HG03066 (cell line): Measurements from ENCODE around the gene NFKBIE.

Experiments used
- ATAC-seq: cut with Tn5 transposase; IDR thresholded peaks from one replicate; pipeline ENCODE4 v1.9.1; 2021; ENCODE audit warnings: low read depth; ENCODE audit not compliant: unreplicated experiment

The NFKBIE gene

DNA sequence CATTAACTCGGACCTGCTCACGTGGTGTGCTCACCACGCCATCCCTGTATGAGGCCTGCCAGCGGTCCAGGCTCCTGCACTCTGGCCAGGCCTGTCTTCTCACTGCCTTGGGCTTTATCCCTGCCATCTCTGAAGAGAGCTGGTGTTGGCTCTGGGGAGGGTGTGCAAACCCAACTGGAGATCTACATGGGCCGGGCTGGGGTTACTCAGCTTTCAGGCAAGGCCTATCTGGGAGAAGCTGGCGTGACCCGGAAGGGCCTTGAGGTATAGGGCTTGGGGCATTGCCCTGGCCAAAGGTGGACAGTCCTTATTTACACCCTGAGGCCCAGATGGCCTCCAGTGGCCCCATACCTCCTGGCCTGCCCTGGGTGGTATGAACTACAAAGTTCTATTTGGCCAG, 36.9 kb downstream of the NFKBIE start:
- ATAC-seq = no peak

DNA sequence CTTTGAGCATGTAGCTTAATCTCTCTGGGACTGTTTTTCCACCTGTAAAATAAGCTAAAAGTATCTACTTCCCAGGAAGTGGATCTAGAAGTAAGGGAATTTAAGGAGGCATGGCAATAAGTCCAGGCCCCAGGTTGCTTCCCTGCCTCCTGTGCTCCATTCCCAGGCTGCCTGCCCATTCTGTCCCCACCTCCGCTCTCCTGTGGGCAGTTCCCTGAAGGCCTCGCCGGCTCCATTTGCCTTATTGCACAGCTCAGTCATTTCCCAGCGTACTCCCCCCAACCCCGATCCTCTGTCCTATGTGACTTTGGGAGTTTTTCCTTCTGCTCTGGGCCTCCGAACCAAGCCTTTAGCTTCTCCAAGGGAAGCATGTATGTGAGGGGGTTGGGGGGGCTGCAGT, 37.3 kb downstream of the NFKBIE start:
- ATAC-seq = no peak

DNA sequence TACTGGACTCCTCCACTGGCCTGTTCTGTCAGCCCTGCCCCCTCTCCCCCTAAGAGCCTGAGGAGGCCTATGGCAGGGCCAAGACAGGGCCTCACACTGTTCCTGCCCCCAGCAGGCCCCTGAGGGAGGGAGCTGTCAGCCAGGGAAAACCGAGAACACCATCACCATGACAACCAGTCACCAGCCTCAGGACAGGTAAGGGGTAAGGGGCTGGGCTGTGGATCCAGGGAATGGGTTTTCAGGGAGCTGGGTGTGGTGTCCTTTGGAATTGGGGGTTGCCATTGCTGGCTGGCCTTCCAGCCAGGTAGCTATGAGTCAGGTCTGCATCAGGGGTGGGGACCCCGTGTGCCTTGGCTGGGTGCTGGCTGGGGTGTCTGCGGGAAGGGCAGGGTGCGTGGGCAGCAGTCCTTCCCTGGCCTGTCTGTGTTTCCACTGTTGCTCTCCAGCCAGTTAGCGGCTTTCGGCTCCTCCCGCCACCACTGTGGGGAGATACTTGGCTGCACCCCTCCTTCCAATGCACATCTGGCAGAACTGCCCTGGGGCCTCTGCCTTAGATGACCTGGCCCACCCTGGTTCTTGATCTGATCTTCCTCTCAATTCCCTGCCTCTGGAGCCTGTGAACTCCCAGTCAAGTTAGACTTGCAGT, 38.1 kb downstream of the NFKBIE start:
- no peak for ATAC-seq

DNA sequence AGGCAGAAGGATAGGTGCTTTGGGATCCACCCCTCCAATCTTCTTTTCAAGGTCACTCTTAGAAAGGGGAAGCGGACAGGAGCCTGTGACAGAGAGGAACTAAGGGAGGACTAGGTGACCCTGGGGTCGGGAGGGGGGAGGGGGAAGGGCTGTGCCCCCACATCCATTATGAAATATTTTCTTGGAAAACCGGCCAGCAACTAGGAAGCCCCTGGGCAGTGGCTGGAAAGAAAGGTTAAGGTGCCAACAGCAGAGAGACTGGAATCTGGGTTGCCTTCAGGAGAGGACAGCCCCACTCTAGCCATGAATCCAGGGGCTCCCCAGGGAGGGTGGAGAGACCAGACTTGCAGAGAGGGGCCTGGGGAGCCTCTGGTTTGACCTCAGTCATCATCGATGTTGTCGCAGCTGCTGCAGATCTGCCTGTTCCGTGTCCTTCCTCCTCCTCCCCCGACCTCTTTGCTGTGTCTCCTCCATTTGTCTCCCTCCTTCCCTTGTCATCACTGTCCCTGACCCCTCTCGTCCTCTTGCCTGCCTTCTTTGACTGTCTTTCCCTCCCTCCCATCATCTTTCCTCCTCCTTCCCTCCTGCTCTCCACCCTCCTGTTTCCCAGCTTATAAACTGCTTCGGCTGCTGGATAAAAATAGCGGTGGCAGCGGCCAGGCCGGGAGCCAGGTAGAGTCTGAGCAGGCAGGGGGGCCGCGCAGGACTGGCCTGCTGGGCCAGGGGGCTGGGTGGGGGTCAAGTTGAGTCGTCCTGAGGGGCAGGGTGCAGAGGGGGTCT, 38.8 kb downstream of the NFKBIE start:
- ATAC-seq = no peak

DNA sequence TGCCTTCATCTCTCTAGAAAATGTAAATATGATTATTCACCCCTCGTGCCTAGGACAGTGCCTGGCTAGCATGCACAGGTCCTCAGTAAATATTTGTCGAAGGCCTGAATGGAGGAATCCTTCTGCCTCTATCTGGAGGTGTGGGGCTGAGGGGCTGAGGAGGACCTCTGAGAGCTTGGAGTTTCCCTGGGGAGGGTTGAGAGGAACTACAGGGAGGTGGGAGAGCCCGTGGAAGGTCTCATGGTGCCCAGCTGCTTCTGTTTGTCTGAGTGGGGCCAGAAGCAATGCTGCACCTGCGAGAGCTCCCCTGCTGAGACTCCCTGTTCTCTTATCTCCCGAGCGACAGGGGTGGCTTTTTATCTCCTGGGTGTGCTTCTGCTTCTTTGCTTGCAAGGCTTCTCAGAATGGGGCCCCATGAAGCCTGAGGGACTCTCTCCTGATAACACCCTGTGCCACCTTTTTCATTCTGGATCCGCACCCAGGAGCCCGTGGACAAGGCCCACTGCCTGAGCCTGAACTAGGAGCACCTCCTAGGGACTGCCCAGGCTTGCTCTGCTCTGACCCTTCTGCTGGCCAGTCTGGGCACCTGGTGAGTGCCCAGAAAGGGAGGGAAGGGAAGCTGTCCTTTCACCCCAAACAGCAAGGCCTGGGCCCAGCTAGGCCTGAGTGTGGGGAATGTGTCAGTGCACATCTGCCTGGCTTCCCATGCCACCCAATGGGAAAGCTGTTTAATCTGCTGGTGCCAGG, 39.6 kb downstream of the NFKBIE start:
- ATAC-seq = no peak

DNA sequence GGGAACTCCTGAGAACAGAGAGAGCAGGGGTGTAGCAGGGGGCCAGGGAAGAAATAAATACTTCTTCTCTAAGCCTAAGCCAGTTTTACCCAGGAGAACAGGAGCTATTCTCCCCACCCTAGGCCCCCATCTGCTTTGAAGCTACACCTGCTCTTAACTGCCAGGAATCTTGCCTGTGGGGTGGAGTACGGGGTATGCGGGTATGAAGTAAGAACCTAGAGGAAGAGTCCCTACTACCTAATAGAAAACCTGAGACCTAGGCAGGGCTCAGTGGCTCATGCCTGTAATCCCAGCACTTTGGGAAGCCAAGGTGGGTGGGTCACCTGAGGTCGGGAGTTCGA, 40.4 kb downstream of the NFKBIE start:
- no peak for ATAC-seq

DNA sequence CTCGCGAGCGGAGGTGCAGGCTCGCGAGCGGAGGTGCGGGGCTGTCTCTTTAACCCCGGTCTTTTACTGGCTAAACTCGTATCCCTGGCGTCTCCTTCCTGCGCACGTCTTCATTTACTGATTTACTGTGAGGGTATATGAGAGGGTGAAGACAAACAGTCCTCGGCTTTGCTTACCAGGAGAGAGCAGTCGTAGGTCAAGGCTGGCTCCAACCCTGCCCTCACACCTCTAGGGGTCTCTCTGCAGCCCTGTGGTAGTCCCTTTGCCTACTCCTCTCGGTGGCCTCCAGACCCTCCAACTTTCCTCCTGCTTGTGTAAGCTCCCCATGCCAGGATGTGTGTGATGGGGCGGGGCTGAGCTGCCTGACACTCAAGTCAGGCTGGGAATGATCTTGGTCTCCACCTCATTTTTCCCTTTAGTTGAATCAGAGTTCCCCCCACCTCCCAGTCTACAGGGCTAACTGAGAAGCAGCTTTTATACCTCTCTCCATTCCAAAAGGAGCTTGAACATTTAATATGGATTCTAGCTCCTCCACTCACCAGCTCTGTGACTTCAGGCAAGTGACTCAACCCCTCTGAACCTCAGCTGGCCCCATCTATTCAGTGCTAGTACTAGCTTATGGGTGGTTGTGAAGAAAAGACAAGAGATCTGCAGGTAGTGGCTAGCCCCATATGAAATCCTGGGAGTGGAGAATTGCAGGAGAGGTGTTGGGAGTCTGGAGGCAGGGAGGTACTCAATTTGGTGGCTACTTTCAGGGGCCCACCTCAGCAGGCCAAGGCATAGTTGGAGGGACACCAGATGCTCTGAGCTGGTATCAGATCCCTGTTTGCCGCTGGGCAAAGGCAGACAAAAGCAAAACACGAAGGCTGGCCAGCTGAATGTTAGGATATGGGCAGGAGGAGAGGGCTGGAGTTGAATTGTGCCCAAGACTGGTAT, 41.1 kb downstream of the NFKBIE start:
- peak; percentile 8 for ATAC-seq

DNA sequence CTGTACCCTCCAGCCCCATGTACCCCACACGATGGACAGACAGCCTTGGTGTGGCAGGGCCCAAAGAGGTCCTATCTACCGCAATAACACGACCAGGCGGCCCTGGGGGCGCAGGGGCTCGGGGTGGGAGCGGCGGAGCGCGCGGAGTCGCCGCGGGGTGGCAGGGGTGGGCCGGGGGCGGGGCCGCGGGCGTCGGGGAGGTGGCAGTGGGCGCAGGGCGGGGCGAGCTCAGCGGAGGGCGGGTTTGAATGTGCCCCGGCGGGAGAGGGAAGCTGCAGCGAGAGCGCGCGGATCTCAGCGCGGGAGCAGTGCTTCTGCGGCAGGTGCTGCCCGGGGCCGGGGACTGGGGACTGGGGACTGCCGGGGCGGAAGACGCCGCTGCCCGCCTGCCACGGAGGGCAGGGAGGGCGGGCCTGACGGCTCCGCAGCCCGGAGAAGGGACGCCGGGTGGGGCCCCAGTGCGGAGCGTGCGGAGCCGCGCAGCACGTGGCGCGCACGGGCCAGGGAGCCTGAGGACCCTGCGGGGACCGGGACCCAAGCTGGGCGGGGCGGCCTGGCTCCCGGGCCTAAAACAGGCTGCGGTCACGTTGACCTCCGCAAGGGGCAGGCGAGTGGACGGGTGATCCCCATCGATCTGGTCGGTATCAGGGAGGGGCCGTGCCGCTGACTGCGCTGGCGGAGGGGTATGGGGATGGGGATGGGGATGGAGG, 41.9 kb downstream of the NFKBIE start, which contains the start of gene SLC29A1:
SLC29A1 (plus strand) TSS at position 277 of the 710 bp plus-strand sequence. CDS start 3,719 bp downstream, outside the sequence.
- peak; percentile 33 for ATAC-seq

DNA sequence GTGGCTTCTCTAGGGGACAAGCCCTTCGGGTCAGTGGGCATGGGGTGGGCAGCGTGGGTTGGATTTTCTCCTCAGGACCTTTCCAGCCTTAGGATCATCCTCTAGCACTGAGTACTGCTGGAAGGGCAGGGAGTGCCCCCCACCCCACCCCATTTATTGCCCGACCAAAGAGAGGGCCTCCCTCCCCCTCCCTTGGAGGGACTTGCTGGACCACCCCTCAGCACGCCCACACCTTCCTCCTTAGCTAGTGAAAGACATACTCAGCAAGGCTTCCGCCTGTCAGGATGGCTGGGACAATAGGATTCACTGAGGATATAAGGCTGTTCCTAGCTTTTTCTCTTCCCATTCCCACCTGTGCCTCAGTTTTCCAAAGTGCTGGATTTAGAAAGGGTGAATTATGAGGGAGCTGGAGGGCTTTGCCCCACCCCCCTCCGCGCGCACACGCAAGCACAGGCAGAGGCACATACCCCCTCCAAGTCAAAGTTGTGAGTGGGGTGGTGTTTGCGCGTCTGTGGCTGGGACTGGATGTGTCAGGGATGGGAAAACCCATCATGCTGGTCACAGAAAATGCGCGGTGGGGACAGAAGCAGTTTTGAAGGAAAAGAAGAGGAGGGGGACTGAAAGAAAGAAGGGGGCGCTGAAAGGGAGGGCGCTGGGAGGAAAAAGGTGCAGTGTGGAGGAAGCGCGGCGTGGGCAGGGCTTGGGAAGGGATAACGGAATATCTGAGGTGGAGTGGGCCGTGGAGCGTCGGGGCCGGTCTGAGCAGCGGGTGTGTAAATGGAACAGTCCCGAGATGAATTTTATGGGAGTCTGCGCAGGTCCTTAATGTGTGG, 42.6 kb downstream of the NFKBIE start:
- ATAC-seq = peak; percentile 2

DNA sequence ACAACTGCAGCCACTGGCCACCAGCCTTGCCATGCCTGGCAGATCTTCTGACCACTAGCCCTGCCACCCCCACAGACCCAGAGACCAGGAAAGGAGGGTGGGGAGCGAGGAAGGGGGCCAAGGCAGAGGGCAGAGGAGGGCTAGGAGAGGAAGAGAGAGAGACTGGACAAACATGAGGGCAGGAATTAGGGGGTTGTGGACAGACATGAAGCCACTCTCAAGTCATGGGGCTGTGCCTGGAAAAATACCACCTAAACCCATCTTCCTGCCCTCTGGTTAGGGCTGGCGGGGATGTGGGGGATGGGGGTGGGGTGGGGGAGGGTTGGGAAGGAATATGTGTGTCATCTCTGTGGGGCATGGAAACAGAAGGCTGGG, 43.4 kb downstream of the NFKBIE start:
- ATAC-seq = no peak

DNA sequence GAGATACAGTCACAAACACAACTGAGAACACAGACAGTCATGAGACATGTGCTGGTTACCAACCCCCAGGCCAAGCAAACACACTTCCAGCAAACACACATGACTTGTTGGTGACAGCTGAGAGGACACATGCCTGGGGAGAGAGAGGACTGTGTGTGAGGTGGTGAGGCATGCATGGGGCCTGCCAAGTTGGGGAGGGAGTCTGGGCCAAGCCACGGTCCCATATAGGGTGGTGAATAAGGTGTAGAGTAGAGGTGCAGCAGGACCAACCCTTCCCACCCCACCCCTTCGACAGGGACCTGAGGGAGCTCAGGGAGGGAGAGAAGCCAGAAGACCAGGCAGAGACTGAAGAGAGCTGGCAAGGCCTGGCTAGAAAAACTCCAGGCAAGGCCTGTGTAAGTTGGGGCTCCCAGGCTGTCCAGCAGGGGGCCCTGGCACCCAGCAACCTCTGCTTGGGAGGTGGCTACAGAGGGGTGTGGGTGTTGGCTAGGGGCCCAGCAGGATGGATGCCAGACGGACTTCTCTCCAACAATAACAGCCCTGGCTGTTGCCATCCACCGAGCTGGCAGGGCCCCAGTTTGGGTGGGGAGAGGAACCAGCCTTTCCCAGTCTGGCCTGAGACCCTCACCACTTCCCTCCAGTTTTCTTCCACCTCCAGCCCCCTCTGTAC, 43.9 kb downstream of the NFKBIE start:
- ATAC-seq = no peak

DNA sequence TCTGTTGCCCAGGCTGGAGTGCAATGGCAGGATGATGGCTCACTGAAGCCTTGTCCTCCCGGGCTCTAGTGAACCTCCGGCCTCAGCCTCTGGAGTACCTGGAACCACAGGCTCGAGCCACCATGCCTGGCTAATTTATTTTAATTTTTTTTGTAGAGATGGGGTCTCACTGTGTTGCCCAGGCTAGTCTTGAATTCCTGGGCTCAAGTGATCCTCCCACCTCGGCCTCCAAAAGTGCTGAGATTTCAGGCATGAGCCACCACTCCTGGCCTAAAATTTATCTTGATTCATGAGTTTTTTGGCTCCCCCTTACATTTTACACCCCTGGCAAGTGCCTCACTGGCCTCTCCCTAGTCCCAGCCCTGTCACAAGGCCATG, 44.4 kb downstream of the NFKBIE start:
- ATAC-seq = no peak

DNA sequence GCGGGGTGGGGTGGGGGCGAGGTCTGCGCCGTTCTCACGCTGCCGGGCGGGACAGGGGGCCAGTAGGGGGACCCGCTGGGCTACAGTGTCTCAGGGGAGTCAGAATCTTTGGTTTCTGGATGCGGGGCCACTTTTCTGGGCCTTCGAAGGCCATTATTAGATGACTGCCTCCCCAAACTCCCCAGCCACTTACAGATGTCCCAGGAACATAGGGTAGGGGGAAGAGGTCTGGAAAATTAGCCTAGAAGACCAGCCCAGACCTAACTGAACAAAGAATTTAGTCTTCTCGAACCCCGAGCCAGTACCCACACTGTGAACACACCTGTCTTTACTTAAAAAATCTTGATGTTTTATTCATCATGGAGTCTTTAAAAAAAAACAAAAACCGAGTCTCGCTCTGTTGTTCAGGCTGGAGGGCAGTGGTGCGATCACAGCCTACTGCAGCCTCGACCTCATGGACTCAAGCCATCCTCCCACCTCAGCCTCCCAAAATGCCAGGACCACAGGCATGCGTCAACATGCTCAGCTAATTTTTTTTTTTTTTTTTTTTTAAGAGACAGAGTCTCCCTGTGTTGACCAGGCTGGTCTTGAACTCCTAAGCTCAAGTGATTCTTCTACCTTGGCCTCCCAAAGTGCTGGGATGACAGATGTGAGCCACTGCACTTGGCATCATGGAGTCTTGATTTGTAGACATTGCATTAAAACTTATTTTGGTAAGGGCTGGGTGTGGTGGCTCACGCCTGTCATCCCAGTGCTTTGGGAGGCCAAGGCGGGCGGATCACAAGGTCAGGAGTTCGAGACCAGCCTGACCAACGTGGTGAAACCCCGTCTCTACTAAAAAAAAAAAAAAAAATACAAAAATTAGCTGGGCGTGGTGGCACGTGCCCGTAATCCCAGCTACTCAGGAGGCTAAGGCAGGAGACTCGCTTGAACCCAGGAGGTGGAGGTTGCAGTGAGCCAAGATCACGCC, 45.3 kb downstream of the NFKBIE start:
- no peak for ATAC-seq

DNA sequence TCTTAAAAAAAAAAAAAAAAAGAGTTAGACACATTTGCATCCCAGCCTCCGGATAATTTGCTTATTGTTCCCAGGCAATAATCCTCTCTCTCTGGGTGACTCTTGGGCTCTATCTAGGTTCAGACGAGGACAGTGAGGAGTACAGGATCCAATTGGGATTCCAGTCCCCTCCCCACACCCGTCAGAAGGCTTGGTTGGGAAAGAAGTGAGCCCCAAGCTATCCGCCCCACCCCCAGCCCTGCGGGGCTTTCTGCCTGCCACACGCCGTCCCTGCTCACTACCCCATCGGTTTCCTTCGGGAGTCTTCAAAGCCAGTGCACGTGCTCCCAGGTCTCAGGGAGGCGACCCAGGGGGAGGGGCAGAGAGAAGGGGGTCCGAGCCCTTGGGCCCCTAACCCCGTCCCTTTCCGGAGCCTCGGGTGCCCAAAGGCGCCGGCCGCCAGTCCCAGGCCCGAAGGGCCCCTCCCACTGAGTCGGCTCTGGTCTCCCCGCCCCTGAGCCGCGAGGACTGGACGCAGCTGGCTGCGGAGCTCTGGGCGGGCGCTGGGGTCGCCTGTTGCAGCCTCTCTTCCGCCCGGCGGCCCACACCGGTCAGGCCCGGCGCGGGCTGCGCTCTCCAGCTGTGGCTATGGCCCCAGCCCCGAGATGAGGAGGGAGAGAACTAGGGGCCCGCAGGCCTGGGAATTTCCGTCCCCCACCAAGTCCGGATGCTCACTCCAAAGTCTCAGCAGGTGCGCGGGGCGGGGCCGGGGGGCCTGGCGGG, 46.1 kb downstream of the NFKBIE start:
- no peak for ATAC-seq

DNA sequence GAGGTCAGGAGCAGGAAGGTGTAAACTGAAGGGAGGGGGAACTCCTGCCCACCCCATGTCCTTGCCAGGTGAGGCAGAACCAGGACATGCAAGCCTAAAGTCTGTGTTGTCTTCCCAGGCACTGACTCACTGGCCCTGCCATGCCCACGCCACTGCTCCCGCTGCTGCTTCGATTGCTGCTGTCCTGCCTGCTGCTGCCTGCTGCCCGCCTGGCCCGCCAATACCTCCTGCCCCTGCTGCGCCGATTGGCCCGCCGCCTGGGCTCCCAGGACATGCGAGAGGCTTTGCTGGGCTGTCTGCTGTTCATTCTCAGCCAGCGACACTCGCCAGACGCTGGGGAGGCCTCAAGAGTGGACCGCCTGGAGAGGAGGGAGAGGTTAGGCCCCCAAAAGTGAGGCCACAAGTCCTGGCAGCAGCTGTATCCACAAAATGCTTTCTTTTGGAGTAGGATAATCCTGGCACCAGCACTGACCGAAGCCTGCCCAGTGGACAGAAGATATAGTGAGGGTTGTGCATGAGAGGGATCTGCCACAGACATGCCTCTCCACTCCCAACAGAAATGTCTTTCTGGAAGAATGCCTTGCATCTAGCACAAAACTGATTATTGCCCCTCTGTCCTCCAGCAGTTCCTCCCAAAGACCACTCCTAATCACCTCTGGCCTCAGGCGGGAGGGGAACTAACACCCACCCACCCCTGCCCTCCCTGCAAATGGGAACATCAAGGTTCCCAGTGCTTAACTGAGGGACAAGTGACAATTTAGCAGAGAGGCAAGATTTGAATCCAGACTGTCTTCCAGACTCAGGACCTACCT, 47.8 kb downstream of the NFKBIE start:
- no peak for ATAC-seq
